Astrocyte (in vitro differentiated cells and primary cell): ENCODE data around the gene SCPEP1. TPM values are rescaled to one million over a fixed set of nuclear protein-coding genes. Genes with fewer than 3 reads are reported as not detected.

Experiments
- DNase-seq: peaks from one replicate; pipeline ENCODE4 v3.0.0-alpha.2; 2010; ENCODE audit warnings: low read depth
- FAIRE-seq: peaks from 2 replicates; lab custom pipeline; 2011; peaks lifted over from hg19 to GRCh38; lab: Jason Lieb, UNC
- H2AFZ ChIP-seq: 2 replicates; pipeline ENCODE4 v1.6.0; 2012; ENCODE audit warnings: low read depth, low read length, inconsistent platforms
- H3K27ac ChIP-seq: 2 replicates; pipeline ENCODE4 v1.5.1; 2011; ENCODE audit warnings: low read depth, low read length, inconsistent platforms
- H3K27me3 ChIP-seq: 2 replicates; pipeline ENCODE4 v1.6.0; 2011; ENCODE audit warnings: low read length, inconsistent platforms; ENCODE audit not compliant: insufficient read depth
- H3K36me3 ChIP-seq: 2 replicates; pipeline ENCODE4 v1.5.1; 2011; ENCODE audit warnings: low read length, inconsistent platforms; ENCODE audit not compliant: insufficient read depth
- H3K4me1 ChIP-seq: 2 replicates; pipeline ENCODE4 v1.5.1; 2011; ENCODE audit warnings: low read length, inconsistent platforms; ENCODE audit not compliant: insufficient read depth
- H3K4me2 ChIP-seq: 2 replicates; pipeline ENCODE4 v1.6.0; 2012; ENCODE audit warnings: low read length, inconsistent platforms
- H3K4me3 ChIP-seq: 2 replicates; pipeline ENCODE4 v1.5.1; 2011; ENCODE audit warnings: low read depth, mild to moderate bottlenecking, low read length, inconsistent platforms; ENCODE audit not compliant: insufficient read depth
- H3K79me2 ChIP-seq: 2 replicates; pipeline ENCODE4 v1.6.0; 2012; ENCODE audit warnings: mild to moderate bottlenecking, low read length, inconsistent platforms; ENCODE audit not compliant: insufficient read depth
- H3K9ac ChIP-seq: 2 replicates; pipeline ENCODE4 v1.6.0; 2012; ENCODE audit warnings: mild to moderate bottlenecking, low read length, inconsistent platforms
- H3K9me3 ChIP-seq: 2 replicates; pipeline ENCODE4 v1.5.1; 2012; ENCODE audit warnings: low read depth, mild to moderate bottlenecking, low read length, inconsistent platforms; ENCODE audit not compliant: insufficient read depth
- H4K20me1 ChIP-seq: 2 replicates; pipeline ENCODE4 v1.6.0; 2012; ENCODE audit warnings: low read length, inconsistent platforms; ENCODE audit not compliant: insufficient read depth
- H3K27ac Mint-ChIP-seq: one replicate; pipeline ENCODE4 v1.8.0; 2021; ENCODE audit warnings: mild to moderate bottlenecking, mixed read lengths; ENCODE audit not compliant: unreplicated experiment
- H3K27me3 Mint-ChIP-seq: one replicate; pipeline ENCODE4 v1.8.0; 2021; ENCODE audit warnings: low read depth, mixed read lengths; ENCODE audit not compliant: unreplicated experiment
- H3K36me3 Mint-ChIP-seq: one replicate; pipeline ENCODE4 v1.8.0; 2021; ENCODE audit warnings: low read depth, mixed read lengths; ENCODE audit not compliant: unreplicated experiment
- H3K4me1 Mint-ChIP-seq: one replicate; pipeline ENCODE4 v1.8.0; 2021; ENCODE audit warnings: low read depth, mixed read lengths; ENCODE audit not compliant: unreplicated experiment
- H3K4me3 Mint-ChIP-seq: one replicate; pipeline ENCODE4 v1.8.0; 2021; ENCODE audit warnings: mild to moderate bottlenecking, moderate library complexity, mixed read lengths; ENCODE audit not compliant: unreplicated experiment
- H3K9me3 Mint-ChIP-seq: one replicate; pipeline ENCODE4 v1.8.0; 2021; ENCODE audit warnings: mild to moderate bottlenecking, mixed read lengths; ENCODE audit not compliant: unreplicated experiment
- CTCF ChIP-seq: IDR thresholded peaks from 2 replicates; pipeline ENCODE4 v1.5.1; 2011; ENCODE audit warnings: low read depth, mild to moderate bottlenecking, inconsistent platforms, low read length, moderate library complexity; ENCODE audit not compliant: insufficient read depth
- EZH2 ChIP-seq: IDR thresholded peaks from 2 replicates; pipeline ENCODE4 v1.6.1; 2012; ENCODE audit warnings: mild to moderate bottlenecking, low read length, inconsistent platforms; ENCODE audit not compliant: insufficient read depth
- total RNA-seq: library from RNA; stranded (reverse); gene quantifications from 2 replicates; pipeline ENCODE4 v1.2.1, GENCODE V29; 2021

SCPEP1 gene
- total RNA-seq, 1 donor from 2014 or later, result 27.1 TPM

- Histone ChIP-seq H3K27ac (no peak overlapping the region), H3K4me3 (no peak overlapping the region), H3K79me2 (no peaks in the 10 kb centered on the region), H3K4me2 (no peak overlapping the region), H3K9me3 (no peaks in the 10 kb centered on the region), H3K27me3 (peaks cover 23% of the 10 kb centered on the region), H4K20me1 (no peaks in the 10 kb centered on the region), H2AFZ (no peak overlapping the region), H3K36me3 (no peaks in the 10 kb centered on the region), H3K9ac (no peak overlapping the region), H3K4me1 (no peaks in the 10 kb centered on the region)
- Mint-ChIP-seq H3K36me3 (peaks cover 2% of the 10 kb centered on the region), H3K4me3 (no peak overlapping the region), H3K4me1 (no peaks in the 10 kb centered on the region), H3K27me3 (peaks cover 34% of the 10 kb centered on the region), H3K9me3 (peaks cover 6% of the 10 kb centered on the region), H3K27ac (no peak overlapping the region)
- no peak for TF ChIP-seq EZH2
- no peak for DNase-seq
- FAIRE-seq, result no peak
Observed at GRCh38 chr17:57038486-57038885, 60.6 kb downstream of the SCPEP1 start.

- Histone ChIP-seq H3K9ac (no peak overlapping the region), H3K79me2 (no peaks in the 10 kb centered on the region), H4K20me1 (no peaks in the 10 kb centered on the region), H3K4me2 (no peak overlapping the region), H3K27me3 (peaks cover 35% of the 10 kb centered on the region), H3K36me3 (no peaks in the 10 kb centered on the region), H3K9me3 (no peaks in the 10 kb centered on the region), H2AFZ (no peak overlapping the region), H3K4me1 (peaks cover 1% of the 10 kb centered on the region), H3K4me3 (no peak overlapping the region), H3K27ac (no peak overlapping the region)
- Mint-ChIP-seq H3K27me3 (peaks cover 36% of the 10 kb centered on the region), H3K4me3 (no peak overlapping the region), H3K36me3 (peaks cover 2% of the 10 kb centered on the region), H3K27ac (no peak overlapping the region), H3K9me3 (peaks cover 8% of the 10 kb centered on the region), H3K4me1 (no peaks in the 10 kb centered on the region)
- no peak for FAIRE-seq
- TF ChIP-seq EZH2 (no peak), CTCF (no peak)
- DNase-seq, result no peak
Observed at GRCh38 chr17:57040571-57040970, 62.6 kb downstream of the SCPEP1 start.

- Histone ChIP-seq H4K20me1 (no peaks in the 10 kb centered on the region), H3K9ac (no peak overlapping the region), H3K4me1 (peaks cover 8% of the 10 kb centered on the region), H3K36me3 (no peaks in the 10 kb centered on the region), H3K9me3 (no peaks in the 10 kb centered on the region), H3K4me3 (no peak overlapping the region), H3K27ac (no peak overlapping the region), H3K27me3 (peaks cover 40% of the 10 kb centered on the region), H3K79me2 (no peaks in the 10 kb centered on the region), H2AFZ (no peak overlapping the region), H3K4me2 (no peak overlapping the region)
- TF ChIP-seq EZH2 (no peak), CTCF (no peak)
- H3K4me3 Mint-ChIP-seq, result no peak overlapping the region
- DNase-seq (no peak), FAIRE-seq (no peak)
- H3K27me3 Mint-ChIP-seq, result peaks cover 18% of the 10 kb centered on the region
- H3K9me3 Mint-ChIP-seq, result peaks cover 8% of the 10 kb centered on the region
- H3K4me1 Mint-ChIP-seq, result no peaks in the 10 kb centered on the region
- no peak overlapping the region for H3K27ac Mint-ChIP-seq
- peaks cover 2% of the 10 kb centered on the region for H3K36me3 Mint-ChIP-seq
Observed at GRCh38 chr17:57043276-57043675, 65.3 kb downstream of the SCPEP1 start.
